Stomach (tissue), 9 donors: ENCODE results near the gene GPER1. TPM values are rescaled to one million over a fixed set of nuclear protein-coding genes. Genes with fewer than 3 reads are reported as not detected.
"Not testable (repeated sequence)": the region's sequence is repeated elsewhere in the genome, so short reads cannot be mapped to it uniquely, and the experiment has no call there.

Experiments
- DNase-seq, 2 donors: peaks; one replicate each; pipeline versions ENCODE4 v3.0.0 to v3.0.0-alpha.2; 2013 to 2019
- H3K27ac ChIP-seq, 5 donors: fragments of 200-600 bp in 4 of 5; sonication (generic) in 4 of 5; one replicate each; pipeline ENCODE4 v1.5.1; 2013 to 2019; ENCODE audit warnings: mild to moderate bottlenecking in 1 of 5, moderate library complexity in 1 of 5
- H3K27me3 ChIP-seq, 3 donors: fragments of 200-600 bp; sonication (generic); one replicate each; pipeline ENCODE4 v1.5.1; 2017 to 2019; ENCODE audit warnings: mixed run types in 1 of 3
- H3K36me3 ChIP-seq, 4 donors: fragments of 200-600 bp; sonication (generic); 1 replicate in 3 of 4; 2 replicates in 1 of 4; pipeline ENCODE4 v1.5.1; 2016 to 2019
- H3K4me1 ChIP-seq, 4 donors: fragments of 200-600 bp; sonication (generic); one replicate each; pipeline ENCODE4 v1.5.1; 2016 to 2019
- H3K4me3 ChIP-seq, 4 donors: fragments of 200-600 bp; sonication (generic) in 3 of 4; one replicate each; pipeline ENCODE4 v1.5.1; 2016 to 2019; ENCODE audit warnings: mild to moderate bottlenecking in 1 of 4
- H3K9me3 ChIP-seq, 4 donors: fragments of 200-600 bp; sonication (generic); one replicate each; pipeline ENCODE4 v1.5.1; 2016 to 2019
- CTCF ChIP-seq, 7 experiments: fragments of 450-650 bp in 4 of 7; fragments of 200-600 bp in 3 of 7; sonication (generic) in 3 of 7; IDR thresholded peaks; one replicate each; pipeline ENCODE4 v1.5.1; 2016 to 2019; ENCODE audit warnings: antibody characterized with exemption in 7 of 7, control low read depth in 2 of 7, mild to moderate bottlenecking in 1 of 7
- EP300 ChIP-seq: sonication (generic); formaldehyde crosslinking; IDR thresholded peaks from one replicate; pipeline ENCODE4 v1.6.1; 2017; ENCODE audit warnings: antibody characterized with exemption
- POLR2A ChIP-seq, 4 donors: fragments of 450-650 bp; IDR thresholded peaks; one replicate each; pipeline ENCODE4 v1.6.1; 2016; ENCODE audit warnings: antibody characterized with exemption in 4 of 4, control low read depth in 2 of 4, mild to moderate bottlenecking in 1 of 4, moderate library complexity in 1 of 4
- POLR2AphosphoS5 ChIP-seq, 3 donors: sonication (generic); formaldehyde crosslinking; IDR thresholded peaks; one replicate each; pipeline ENCODE4 v1.6.1; 2016; ENCODE audit warnings: antibody characterized with exemption in 3 of 3
- WGBS, 5 donors: extraction: QIAGEN DNeasy Blood & Tissue Kit in 3 of 5; methylation state at CpG; one replicate each; pipeline versions ENCODE4 v1.1.5 to v1.1.7; 2013 to 2018; 5-methylcytosine and 5-hydroxymethylcytosine counted together
- intact Hi-C: fragments of 100-400 bp; cut with DNase I; formaldehyde crosslinking; loops from one replicate; pipeline ENCODE4 v1.15.1; 2023; ENCODE audit warnings: low total_unique reads
- polyA plus RNA-seq, 3 donors: library from polyadenylated mRNA; stranded (reverse); fragments of 200-250 nt; gene quantifications; one replicate each; pipeline ENCODE4 v1.2.3, GENCODE V29; 2013
- total RNA-seq, 5 donors: library from RNA; depleted of rRNA; stranded (reverse); fragments of >200 nt; gene quantifications; one replicate each; pipeline versions ENCODE4 v1.1.0 to v1.2.3, GENCODE V29; 2014 to 2016
- donor health status: healthy with polysubstance abuse.
- donor health status: Bipolar disorder and iron deficiency.
- donor health status: healthy.

Gene GPER1
- total and polyA plus RNA-seq, 8 donors, result 0.58 to 31.2 (median 18.3) TPM; not detected in 1

DNA sequence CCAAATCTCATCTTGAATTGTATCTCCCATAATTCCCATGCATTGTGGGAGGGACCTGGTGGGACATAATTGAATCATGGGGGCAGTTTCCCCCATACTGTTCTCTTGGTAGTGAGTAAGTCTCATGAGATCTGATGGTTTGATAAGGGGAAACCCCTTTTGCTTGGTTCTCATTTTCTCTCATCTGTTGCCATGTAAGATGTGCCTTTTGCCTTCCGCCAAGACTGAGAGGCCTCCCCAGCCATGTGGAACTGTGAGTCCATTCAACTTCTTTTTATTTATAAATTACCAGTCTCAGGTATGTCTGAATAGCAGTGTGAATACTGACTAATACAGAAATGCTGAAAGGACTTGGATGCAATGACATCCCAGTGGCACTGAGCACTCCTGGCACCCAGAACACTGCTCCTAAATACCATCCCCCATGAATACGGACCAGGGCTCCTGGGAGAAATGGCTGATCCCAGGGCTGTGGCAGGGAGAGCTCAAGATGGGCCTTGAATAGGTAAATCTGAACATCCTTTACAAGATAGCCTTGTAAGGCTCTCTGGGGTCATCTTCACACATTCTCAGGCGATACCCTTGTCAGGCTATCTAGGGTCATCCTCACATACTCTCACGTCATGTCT is 52.7 kb downstream of the GPER1 start:
- peaks cover 15 to 31% (median 26%) of the 10 kb centered on the region in 4 donors for H3K4me1 ChIP-seq
- intact Hi-C loops, result no loop called here
- H3K27me3 ChIP-seq, result no peaks in the 10 kb centered on the region
- no peaks in the 10 kb centered on the region for H3K36me3 ChIP-seq
- no peaks in the 10 kb centered on the region for H3K9me3 ChIP-seq
- H3K4me3 ChIP-seq, result no peak overlapping the region
- WGBS, 5 donors, result 84 to 97% (median 90%) methylated on average over 4 of the region's 4 CpGs
- TF ChIP-seq CTCF (IDR thresholded peaks at IDR 0.05) (no peak), POLR2AphosphoS5 (IDR thresholded peaks at IDR 0.05) (no peak), POLR2A (IDR thresholded peaks at IDR 0.05) (no peak), EP300 (no peak)
- no peak for DNase-seq
- no peak overlapping the region for H3K27ac ChIP-seq

DNA sequence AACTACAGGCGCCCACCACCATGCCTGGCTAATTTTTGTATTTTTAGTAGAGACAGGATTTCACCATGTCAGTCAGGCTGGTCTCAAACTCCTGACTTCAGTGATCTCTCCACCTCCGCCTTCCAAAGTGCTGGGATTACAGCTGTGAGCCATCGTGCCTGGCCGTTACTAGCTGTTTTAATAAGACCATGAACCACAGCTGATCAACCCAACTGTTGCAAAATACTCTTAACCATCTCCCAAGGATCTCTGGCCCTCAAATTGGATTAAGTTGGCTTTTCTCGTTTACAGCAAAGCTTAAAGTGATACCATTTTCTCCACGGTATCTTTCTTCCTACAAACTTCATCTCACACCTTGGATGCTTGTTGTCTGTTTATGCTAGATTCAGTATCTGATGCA is 53.7 kb downstream of the GPER1 start:
- Histone ChIP-seq H3K27ac (no peak overlapping the region), H3K4me1 (peaks cover 13 to 30% (median 25%) of the 10 kb centered on the region in 4 donors), H3K36me3 (no peaks in the 10 kb centered on the region), H3K4me3 (no peak overlapping the region), H3K27me3 (no peaks in the 10 kb centered on the region), H3K9me3 (no peaks in the 10 kb centered on the region)
- TF ChIP-seq POLR2A (IDR thresholded peaks at IDR 0.05) (no peak), EP300 (no peak), POLR2AphosphoS5 (IDR thresholded peaks at IDR 0.05) (no peak), CTCF (IDR thresholded peaks at IDR 0.05) (no peak)
- intact Hi-C loops, result no loop called here
- no peak for DNase-seq
- 71 to 87% (median 81%) methylated on average over 6 of the region's 6 CpGs for WGBS, 5 donors

GRCh38 chr7:1142051-1142635 is 54.2 kb downstream of the GPER1 start:
- Histone ChIP-seq H3K36me3 (no peaks in the 10 kb centered on the region), H3K9me3 (no peaks in the 10 kb centered on the region), H3K4me3 (no peak overlapping the region), H3K27me3 (no peaks in the 10 kb centered on the region), H3K27ac (no peak overlapping the region), H3K4me1 (peaks cover 9 to 25% (median 20%) of the 10 kb centered on the region in 4 donors)
- DNase-seq, result no peak
- intact Hi-C loops, result no loop called here
- no peak for TF ChIP-seq POLR2A (IDR thresholded peaks at IDR 0.05)
- TF ChIP-seq CTCF (IDR thresholded peaks at IDR 0.05), result no peak
- TF ChIP-seq POLR2AphosphoS5 (IDR thresholded peaks at IDR 0.05), result no peak
- TF ChIP-seq EP300, result no peak
- WGBS, 5 donors, result 79 to 87% (median 84%) methylated on average over 14 of the region's 14 CpGs

DNA sequence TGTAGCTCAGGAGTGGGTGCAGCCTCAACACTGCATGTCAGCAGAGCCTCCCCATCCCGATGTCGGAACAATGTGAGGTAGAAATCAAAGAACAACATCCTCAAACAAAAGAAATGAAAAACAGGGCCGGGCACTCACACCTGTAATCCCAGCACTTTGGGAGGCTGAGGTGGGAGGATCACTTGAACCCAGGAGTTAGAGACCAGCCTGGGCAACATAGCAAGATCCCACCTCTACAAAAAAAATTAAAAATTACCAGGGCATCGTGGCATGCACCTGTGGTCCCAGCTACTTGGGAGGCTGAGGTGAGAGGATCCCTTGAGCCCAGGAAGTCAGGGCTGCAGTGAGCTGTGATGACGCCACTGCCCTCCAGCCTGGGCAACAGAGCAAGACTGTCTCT is 55.1 kb downstream of the GPER1 start:
- H3K36me3 ChIP-seq, H3K9me3 ChIP-seq, intact Hi-C loops, H3K27ac ChIP-seq, H3K27me3 ChIP-seq, DNase-seq, H3K4me3 ChIP-seq: not testable (repeated sequence)
- 84 to 94% (median 90%) methylated on average over 5 of the region's 5 CpGs for WGBS, 5 donors
- peaks cover 4 to 19% (median 14%) of the 10 kb centered on the region in 4 donors for H3K4me1 ChIP-seq

Other genes with a start within 250 kb of the GPER1 start
- gene GET4, start 211.6 kb upstream of the GPER1 start, total RNA-seq, result 100 to 1,000 TPM in 1 of 5 donors, 10 to 100 TPM in 4; 22.4 to 140 (median 40.1) TPM
- gene GET4, start 211.6 kb upstream of the GPER1 start, polyA plus RNA-seq, result 10 to 100 TPM; 34.4 to 53.2 (median 53.0) TPM
- 100 to 1,000 TPM in 1 of 5 donors, 10 to 100 TPM in 2, 1 to 10 TPM in 2; 2.2 to 169 (median 18.5) TPM for gene ADAP1, start 133.4 kb upstream of the GPER1 start, total RNA-seq
- 10 to 100 TPM; 16.0 to 30.5 (median 29.4) TPM for gene ADAP1, start 133.4 kb upstream of the GPER1 start, polyA plus RNA-seq
- 10 to 100 TPM in 3 of 5 donors, 1 to 10 TPM in 2; 2.3 to 26.6 (median 14.2) TPM for gene COX19, start 112.6 kb upstream of the GPER1 start, total RNA-seq
- gene COX19, start 112.6 kb upstream of the GPER1 start, polyA plus RNA-seq, result 1 to 10 TPM; 3.9 to 6.5 (median 5.5) TPM
- gene CYP2W1, start 104.9 kb upstream of the GPER1 start, total RNA-seq, result 1 to 10 TPM in 1 of 5 donors, not detected in 4; 7.0 TPM
- under 1 TPM in 2 of 3 donors, not detected in 1; 0.31 to 0.65 TPM for gene CYP2W1, start 104.9 kb upstream of the GPER1 start, polyA plus RNA-seq
- gene GPR146, start 43.6 kb upstream of the GPER1 start, total RNA-seq, result 10 to 100 TPM in 1 of 5 donors, 1 to 10 TPM in 4; 2.0 to 13.6 (median 4.4) TPM
- gene GPR146, start 43.6 kb upstream of the GPER1 start, polyA plus RNA-seq, result 10 to 100 TPM in 2 of 3 donors, 1 to 10 TPM in 1; 6.4 to 14.6 (median 10.8) TPM
- 10 to 100 TPM in 4 of 5 donors, under 1 TPM in 1; 0.89 to 44.9 (median 20.2) TPM for gene ZFAND2A, start 72.1 kb downstream of the GPER1 start, total RNA-seq
- 10 to 100 TPM; 37.4 to 93.6 (median 53.1) TPM for gene ZFAND2A, start 72.1 kb downstream of the GPER1 start, polyA plus RNA-seq
- not detected for gene UNCX, start 144.8 kb downstream of the GPER1 start, total RNA-seq
- gene UNCX, start 144.8 kb downstream of the GPER1 start, polyA plus RNA-seq, result not detected